Measurements from ENCODE around the gene NPPB.

The NPPB gene

DNA sequence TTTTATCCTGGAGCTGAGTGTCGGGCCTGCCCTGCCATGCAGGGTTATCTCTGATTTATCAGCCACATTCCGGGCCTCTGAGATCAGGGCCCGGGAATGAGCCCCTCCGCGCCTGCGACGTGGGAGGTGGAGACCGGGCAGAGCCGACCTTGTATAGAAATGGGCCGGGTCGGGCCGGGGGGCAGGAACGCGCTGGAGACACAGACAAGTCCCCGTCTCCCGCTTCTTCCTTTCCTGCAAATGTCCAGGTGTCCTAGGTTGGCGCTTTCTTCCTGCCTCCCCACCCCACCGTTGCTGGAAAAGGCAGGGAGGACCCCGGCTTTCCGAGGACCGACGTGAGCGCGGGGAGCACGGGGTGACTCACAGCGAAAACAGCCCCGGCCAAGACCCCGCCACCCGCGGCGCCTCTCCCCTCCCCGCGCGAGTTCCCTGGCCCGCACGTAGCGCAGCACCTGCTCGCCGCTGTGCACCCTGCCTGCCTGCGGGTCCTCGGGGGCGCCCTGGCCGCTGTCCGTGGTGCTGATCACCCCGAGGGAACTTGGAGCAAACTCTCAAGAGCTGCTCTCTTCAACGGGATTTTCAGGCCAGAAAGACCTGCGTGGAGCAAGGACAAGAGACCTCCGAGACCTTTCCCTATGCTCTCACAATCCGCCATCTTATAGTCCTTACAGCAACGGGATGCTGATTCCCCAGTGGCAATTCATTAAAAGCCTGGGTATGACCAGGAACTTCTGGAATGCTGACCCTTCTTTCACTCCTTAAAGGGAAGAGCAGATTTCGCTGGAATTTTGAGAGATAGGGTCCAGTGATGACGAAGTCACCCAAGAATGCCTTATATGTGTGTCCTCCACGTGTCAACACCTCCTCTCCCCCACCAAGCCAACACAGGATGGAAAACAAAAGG is 475 bp upstream of the NPPB start:
- no peak overlapping the region for H3K56ac ChIP-seq (ENCODE audit: low read length)
- H3K18ac ChIP-seq (ENCODE audit: low read length): no peak overlapping the region
- no peak overlapping the region for H4K5ac ChIP-seq (ENCODE audit: low read length)
- H2BK15ac ChIP-seq (replicated peaks; ENCODE audit: low read depth): no peak overlapping the region
- no peak overlapping the region for H3K4ac ChIP-seq (ENCODE audit: low read depth, low read length)
- H2BK120ac ChIP-seq (ENCODE audit: low read depth, low read length): no peak overlapping the region
- H3K79me1 ChIP-seq (ENCODE audit: low read length): no peaks in the 10 kb centered on the region
- H3K4me1 ChIP-seq (ENCODE audit: control insufficient read depth, low read depth, low read length): no peaks in the 10 kb centered on the region
- WGBS (ENCODE audit: extremely low coverage, insufficient coverage, low lambda C conversion rate): no CpG with 5 or more reads among the region's 53 CpGs
- no peak overlapping the region for H3K4me3 ChIP-seq (ENCODE audit: low read length)
- no peak overlapping the region for H3K9ac ChIP-seq (ENCODE audit: low read length)
- no peak overlapping the region for H3K23ac ChIP-seq (ENCODE audit: low read length)
- peak overlapping the region; percentile 27 for H3K4me2 ChIP-seq (ENCODE audit: low read length)
- H3K36me3 ChIP-seq (ENCODE audit: control insufficient read depth, insufficient read depth, low read length): no peaks in the 10 kb centered on the region
- peak overlapping the region; percentile 30 for H3K27ac ChIP-seq (ENCODE audit: low read depth, low read length)
- H3K79me2 ChIP-seq (ENCODE audit: control insufficient read depth, insufficient read depth, low read length): no peaks in the 10 kb centered on the region
- no peak overlapping the region for H2BK5ac ChIP-seq (ENCODE audit: low read length)
- peak; percentile 98 for DNase-seq
- H3K27me3 ChIP-seq (ENCODE audit: insufficient read depth, low read length, poor library complexity): no peaks in the 10 kb centered on the region
- H2AK5ac ChIP-seq (ENCODE audit: low read length): no peak overlapping the region
- no peak overlapping the region for H4K8ac ChIP-seq (ENCODE audit: low read depth, low read length)

DNA sequence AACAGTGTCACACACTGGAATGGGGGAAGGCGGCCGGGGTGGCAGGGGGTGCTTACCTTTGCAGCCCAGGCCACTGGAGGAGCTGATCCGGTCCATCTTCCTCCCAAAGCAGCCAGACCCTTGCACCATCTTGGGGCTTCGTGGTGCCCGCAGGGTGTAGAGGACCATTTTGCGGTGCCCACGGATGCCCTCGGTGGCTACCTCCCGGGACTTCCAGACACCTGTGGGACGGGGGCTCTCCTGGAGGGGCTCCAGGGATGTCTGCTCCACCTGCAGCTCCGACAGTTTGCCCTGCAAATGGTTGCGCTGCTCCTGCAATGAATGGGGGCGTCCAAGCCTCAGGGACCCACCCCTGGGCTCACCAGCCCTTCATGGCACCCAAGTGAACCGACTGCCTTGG is 587 bp downstream of the NPPB start:
- H3K4me2 ChIP-seq (ENCODE audit: low read length): no peak overlapping the region
- no peak overlapping the region for H3K9ac ChIP-seq (ENCODE audit: low read length)
- H3K4ac ChIP-seq (ENCODE audit: low read depth, low read length): no peak overlapping the region
- no peak overlapping the region for H2BK120ac ChIP-seq (ENCODE audit: low read depth, low read length)
- H4K8ac ChIP-seq (ENCODE audit: low read depth, low read length): no peak overlapping the region
- H3K23ac ChIP-seq (ENCODE audit: low read length): no peak overlapping the region
- WGBS (ENCODE audit: extremely low coverage, insufficient coverage, low lambda C conversion rate): no CpG with 5 or more reads among the region's 14 CpGs
- no peak overlapping the region for H2BK5ac ChIP-seq (ENCODE audit: low read length)
- H3K4me3 ChIP-seq (ENCODE audit: low read length): no peak overlapping the region
- no peaks in the 10 kb centered on the region for H3K4me1 ChIP-seq (ENCODE audit: control insufficient read depth, low read depth, low read length)
- no peaks in the 10 kb centered on the region for H3K27me3 ChIP-seq (ENCODE audit: insufficient read depth, low read length, poor library complexity)
- H3K79me2 ChIP-seq (ENCODE audit: control insufficient read depth, insufficient read depth, low read length): no peaks in the 10 kb centered on the region
- no peak overlapping the region for H2AK5ac ChIP-seq (ENCODE audit: low read length)
- H3K27ac ChIP-seq (ENCODE audit: low read depth, low read length): no peak overlapping the region
- no peak overlapping the region for H2BK15ac ChIP-seq (replicated peaks; ENCODE audit: low read depth)
- no peak overlapping the region for H4K5ac ChIP-seq (ENCODE audit: low read length)
- H3K79me1 ChIP-seq (ENCODE audit: low read length): no peaks in the 10 kb centered on the region
- no peak overlapping the region for H3K56ac ChIP-seq (ENCODE audit: low read length)
- H3K36me3 ChIP-seq (ENCODE audit: control insufficient read depth, insufficient read depth, low read length): no peaks in the 10 kb centered on the region
- H3K18ac ChIP-seq (ENCODE audit: low read length): no peak overlapping the region
- no peak for DNase-seq

DNA sequence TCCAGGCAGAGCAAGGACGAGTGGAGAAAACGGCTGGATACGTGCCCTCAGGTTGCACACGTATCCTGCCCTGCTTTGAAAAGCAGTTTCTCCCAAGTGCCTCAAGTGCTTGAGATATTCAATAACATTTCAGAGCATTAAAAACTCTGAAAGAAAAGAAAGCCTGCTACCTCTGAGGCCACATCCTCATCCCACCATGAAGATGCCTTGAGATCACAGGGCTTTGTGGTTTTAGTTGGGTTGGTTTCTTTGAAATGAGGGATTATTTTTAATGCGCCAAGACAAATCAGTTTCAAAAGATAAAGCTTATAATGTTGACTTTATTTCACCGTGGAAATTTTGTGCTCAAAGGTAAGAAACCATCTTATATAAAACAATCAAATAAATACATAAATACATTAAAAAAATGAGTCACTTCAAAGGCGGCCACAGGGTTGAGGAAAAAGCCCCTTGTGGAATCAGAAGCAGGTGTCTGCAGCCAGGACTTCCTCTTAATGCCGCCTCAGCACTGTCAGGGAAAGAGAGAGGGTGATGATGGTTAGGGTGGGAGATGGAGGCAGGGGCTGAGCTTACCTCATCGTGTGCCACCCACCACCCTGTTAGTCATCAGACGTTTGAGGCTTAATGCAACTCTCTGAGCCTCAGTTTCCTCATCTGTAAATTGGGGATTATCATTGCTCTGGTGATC is 1.4 kb downstream of the NPPB start:
- H3K27me3 ChIP-seq (ENCODE audit: insufficient read depth, low read length, poor library complexity): no peaks in the 10 kb centered on the region
- H3K18ac ChIP-seq (ENCODE audit: low read length): no peak overlapping the region
- WGBS (ENCODE audit: extremely low coverage, insufficient coverage, low lambda C conversion rate): no CpG with 5 or more reads among the region's 10 CpGs
- H3K79me2 ChIP-seq (ENCODE audit: control insufficient read depth, insufficient read depth, low read length): no peaks in the 10 kb centered on the region
- no peak overlapping the region for H3K4ac ChIP-seq (ENCODE audit: low read depth, low read length)
- no peak overlapping the region for H3K56ac ChIP-seq (ENCODE audit: low read length)
- no peak overlapping the region for H3K4me2 ChIP-seq (ENCODE audit: low read length)
- no peak overlapping the region for H2BK5ac ChIP-seq (ENCODE audit: low read length)
- no peak overlapping the region for H3K23ac ChIP-seq (ENCODE audit: low read length)
- no peak overlapping the region for H4K8ac ChIP-seq (ENCODE audit: low read depth, low read length)
- no peaks in the 10 kb centered on the region for H3K79me1 ChIP-seq (ENCODE audit: low read length)
- H4K5ac ChIP-seq (ENCODE audit: low read length): no peak overlapping the region
- H3K27ac ChIP-seq (ENCODE audit: low read depth, low read length): no peak overlapping the region
- H3K9ac ChIP-seq (ENCODE audit: low read length): no peak overlapping the region
- H3K4me1 ChIP-seq (ENCODE audit: control insufficient read depth, low read depth, low read length): no peaks in the 10 kb centered on the region
- H2BK120ac ChIP-seq (ENCODE audit: low read depth, low read length): no peak overlapping the region
- no peak overlapping the region for H3K4me3 ChIP-seq (ENCODE audit: low read length)
- H2AK5ac ChIP-seq (ENCODE audit: low read length): no peak overlapping the region
- no peak overlapping the region for H2BK15ac ChIP-seq (replicated peaks; ENCODE audit: low read depth)
- DNase-seq: no peak
- H3K36me3 ChIP-seq (ENCODE audit: control insufficient read depth, insufficient read depth, low read length): no peaks in the 10 kb centered on the region

DNA sequence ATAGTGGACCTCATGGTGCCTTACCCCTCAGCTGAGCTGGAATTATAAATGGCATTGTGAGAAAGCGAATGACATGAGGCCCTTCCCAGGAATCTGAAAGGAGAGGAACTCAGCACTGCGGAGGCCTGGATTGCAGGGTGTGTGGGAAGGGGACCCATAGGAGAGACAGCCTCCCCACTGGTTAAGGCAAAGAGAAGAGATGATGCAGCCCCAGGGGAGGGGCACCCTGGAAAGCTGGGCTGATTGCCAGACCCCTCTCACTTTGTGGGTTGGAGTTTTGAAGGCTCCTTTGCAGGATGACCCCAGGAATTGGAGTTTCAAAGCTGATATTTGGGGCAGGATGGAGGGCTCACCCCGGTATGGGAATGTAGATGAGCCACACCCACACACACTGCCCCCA is 2.0 kb downstream of the NPPB start:
- H3K4me2 ChIP-seq (ENCODE audit: low read length): no peak overlapping the region
- no peaks in the 10 kb centered on the region for H3K27me3 ChIP-seq (ENCODE audit: insufficient read depth, low read length, poor library complexity)
- peak; percentile 30 for DNase-seq
- no peak overlapping the region for H4K8ac ChIP-seq (ENCODE audit: low read depth, low read length)
- no peaks in the 10 kb centered on the region for H3K36me3 ChIP-seq (ENCODE audit: control insufficient read depth, insufficient read depth, low read length)
- no peaks in the 10 kb centered on the region for H3K79me1 ChIP-seq (ENCODE audit: low read length)
- no peak overlapping the region for H3K4ac ChIP-seq (ENCODE audit: low read depth, low read length)
- no peak overlapping the region for H2AK5ac ChIP-seq (ENCODE audit: low read length)
- no peak overlapping the region for H2BK5ac ChIP-seq (ENCODE audit: low read length)
- no peaks in the 10 kb centered on the region for H3K4me1 ChIP-seq (ENCODE audit: control insufficient read depth, low read depth, low read length)
- H3K56ac ChIP-seq (ENCODE audit: low read length): no peak overlapping the region
- H3K9ac ChIP-seq (ENCODE audit: low read length): no peak overlapping the region
- H3K23ac ChIP-seq (ENCODE audit: low read length): no peak overlapping the region
- no peak overlapping the region for H3K4me3 ChIP-seq (ENCODE audit: low read length)
- no peak overlapping the region for H3K18ac ChIP-seq (ENCODE audit: low read length)
- no peak overlapping the region for H3K27ac ChIP-seq (ENCODE audit: low read depth, low read length)
- H3K79me2 ChIP-seq (ENCODE audit: control insufficient read depth, insufficient read depth, low read length): no peaks in the 10 kb centered on the region
- WGBS (ENCODE audit: extremely low coverage, insufficient coverage, low lambda C conversion rate): no CpG with 5 or more reads among the region's 3 CpGs
- H2BK15ac ChIP-seq (replicated peaks; ENCODE audit: low read depth): no peak overlapping the region
- no peak overlapping the region for H2BK120ac ChIP-seq (ENCODE audit: low read depth, low read length)
- H4K5ac ChIP-seq (ENCODE audit: low read length): no peak overlapping the region

DNA sequence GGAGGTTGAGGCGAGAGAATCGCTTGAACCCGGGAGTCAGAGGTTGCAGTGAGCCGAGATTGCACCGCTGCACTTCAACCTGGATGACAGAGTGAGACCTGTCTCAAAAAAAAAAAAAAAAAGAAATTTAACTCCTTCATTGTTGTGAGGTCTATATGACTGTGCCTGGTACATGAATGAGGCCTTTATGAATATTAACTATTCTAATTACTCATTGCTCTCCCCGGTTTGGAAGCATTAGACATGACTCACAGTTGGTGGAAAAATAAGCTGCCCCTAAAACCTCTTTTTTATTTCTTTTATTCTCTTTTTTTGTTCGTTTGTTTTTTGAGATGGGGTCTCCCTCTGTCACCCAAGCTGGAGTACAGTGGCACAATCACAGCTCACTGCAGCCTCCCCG is 3.3 kb downstream of the NPPB start:
- no CpG with 5 or more reads among the region's 8 CpGs for WGBS (ENCODE audit: extremely low coverage, insufficient coverage, low lambda C conversion rate)
- no peak for DNase-seq
- Histone ChIP-seq H2BK15ac (replicated peaks; ENCODE audit: low read depth) (no peak overlapping the region), H3K79me1 (ENCODE audit: low read length) (no peaks in the 10 kb centered on the region), H3K4me1 (ENCODE audit: control insufficient read depth, low read depth, low read length) (no peaks in the 10 kb centered on the region), H3K56ac (ENCODE audit: low read length) (no peak overlapping the region), H3K27ac (ENCODE audit: low read depth, low read length) (no peak overlapping the region), H3K79me2 (ENCODE audit: control insufficient read depth, insufficient read depth, low read length) (no peaks in the 10 kb centered on the region), H3K4me2 (ENCODE audit: low read length) (no peak overlapping the region), H3K27me3 (ENCODE audit: insufficient read depth, low read length, poor library complexity) (no peaks in the 10 kb centered on the region), H3K9ac (ENCODE audit: low read length) (no peak overlapping the region), H4K5ac (ENCODE audit: low read length) (no peak overlapping the region), H3K36me3 (ENCODE audit: control insufficient read depth, insufficient read depth, low read length) (no peaks in the 10 kb centered on the region), H2BK5ac (ENCODE audit: low read length) (no peak overlapping the region), H3K4ac (ENCODE audit: low read depth, low read length) (no peak overlapping the region), H4K8ac (ENCODE audit: low read depth, low read length) (no peak overlapping the region), H3K23ac (ENCODE audit: low read length) (no peak overlapping the region), H3K18ac (ENCODE audit: low read length) (no peak overlapping the region), H3K4me3 (ENCODE audit: low read length) (no peak overlapping the region), H2BK120ac (ENCODE audit: low read depth, low read length) (no peak overlapping the region), H2AK5ac (ENCODE audit: low read length) (no peak overlapping the region)
